HuH-7 (cell line): ENCODE measurements around the gene GALNT17.

Experiments
- DNase-seq: peaks from one replicate; pipeline ENCODE4 v3.0.0; 2011; ENCODE audit warnings: low spot score

GALNT17 gene

DNA sequence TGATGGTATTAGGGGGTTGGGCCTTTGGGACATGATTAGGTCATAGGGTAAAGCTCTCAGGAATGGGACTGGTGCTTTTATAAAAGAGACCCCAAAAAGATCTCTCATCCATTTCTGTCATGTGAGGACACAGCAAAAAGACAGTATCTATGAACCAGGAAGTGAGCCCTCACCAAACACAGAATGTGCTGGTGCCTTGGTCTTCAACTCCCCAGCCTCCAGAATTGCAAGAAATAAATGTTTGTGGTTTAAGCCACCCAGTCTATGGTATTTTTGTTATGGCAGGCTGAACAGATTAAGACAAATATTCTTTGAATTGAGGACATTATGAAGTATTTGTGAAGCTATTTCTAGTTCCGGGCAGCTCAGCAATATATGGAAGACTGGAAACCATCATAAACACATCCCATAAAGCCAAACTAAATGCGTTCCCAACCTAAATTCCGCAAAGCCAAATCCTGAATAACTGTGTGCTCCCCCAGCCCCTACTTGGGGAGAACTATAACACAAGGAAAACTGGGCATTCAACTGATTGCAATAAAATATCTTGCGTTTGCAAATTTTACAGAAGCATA is 153.7 kb downstream of the GALNT17 start:
- DNase-seq: no peak

DNA sequence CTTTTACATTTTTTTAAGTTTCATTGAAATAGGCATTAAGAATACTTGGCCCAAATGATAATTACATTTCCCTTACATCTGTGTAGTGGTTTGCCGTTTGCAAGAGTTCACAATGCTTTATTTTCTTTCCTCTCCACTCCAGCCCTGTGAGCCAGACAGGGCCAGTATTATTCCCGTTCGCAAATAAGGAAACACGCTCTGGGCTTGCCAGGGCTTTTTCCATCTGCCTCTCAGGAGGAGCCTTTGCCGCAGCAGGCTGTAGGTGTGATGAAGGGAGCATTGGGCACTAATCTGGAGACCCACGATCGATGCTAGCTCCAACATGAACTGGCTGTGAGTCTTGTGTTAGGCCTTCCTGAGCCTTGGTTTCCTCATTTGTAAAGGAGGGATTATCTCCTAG is 154.4 kb downstream of the GALNT17 start:
- DNase-seq: no peak

DNA sequence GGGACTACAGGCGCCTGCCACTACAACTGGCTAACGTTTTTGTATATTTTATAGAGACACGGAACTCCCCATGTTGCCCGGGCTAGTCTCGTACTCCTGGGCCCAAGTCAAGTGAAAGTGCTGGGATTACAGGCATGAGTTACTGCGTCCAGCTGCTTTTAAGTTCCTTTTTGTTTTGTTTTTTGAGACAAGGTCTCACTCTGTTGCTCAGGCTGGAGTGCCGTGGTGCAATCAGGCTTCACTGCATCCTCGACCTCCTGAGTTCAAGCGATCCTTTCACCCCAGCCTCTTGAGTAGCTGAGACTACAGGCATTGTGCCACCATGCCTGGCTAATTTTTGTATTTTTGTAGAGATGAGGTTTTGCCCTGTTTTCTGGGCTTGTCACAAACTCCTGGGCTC is 155.0 kb downstream of the GALNT17 start:
- no peak for DNase-seq

DNA sequence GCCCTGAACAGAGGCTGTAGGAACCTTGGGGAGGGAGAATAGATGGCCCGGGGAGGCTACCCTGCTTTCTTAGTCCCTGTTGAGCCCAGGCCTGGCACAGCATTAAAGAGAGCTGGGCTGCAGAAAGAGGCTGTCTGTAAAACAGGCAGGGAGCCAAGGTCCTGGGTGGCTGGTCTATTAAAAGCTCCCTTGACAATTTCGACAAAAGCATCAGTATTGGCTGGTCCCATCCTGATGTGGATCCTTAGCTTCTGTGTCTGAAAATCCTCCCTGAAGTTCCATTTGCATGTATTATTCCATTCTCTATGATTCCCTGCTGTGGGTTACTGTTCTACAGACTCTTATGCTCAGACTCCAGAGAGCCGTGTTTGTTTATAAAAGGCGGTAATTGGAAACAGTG is 158.5 kb downstream of the GALNT17 start:
- no peak for DNase-seq

DNA sequence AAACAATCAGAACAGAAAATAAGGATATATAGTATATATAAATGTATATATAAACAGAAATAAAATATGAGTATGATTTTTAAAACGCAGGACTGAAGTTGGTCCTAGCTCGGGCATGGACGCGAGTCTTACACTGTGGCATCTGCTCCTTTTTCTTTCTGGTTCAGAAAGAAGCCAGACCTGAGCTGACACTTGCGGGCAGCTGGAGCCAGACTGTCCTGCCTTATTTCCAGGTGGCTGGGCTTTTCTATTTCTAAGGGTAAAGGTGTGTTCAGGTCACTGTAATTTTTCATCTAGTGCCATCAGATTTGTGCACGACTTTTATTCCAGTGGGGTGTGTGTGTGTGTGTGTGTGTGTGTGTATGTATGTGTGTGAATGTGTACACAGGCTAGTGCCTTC is 166.4 kb downstream of the GALNT17 start:
- no peak for DNase-seq

DNA sequence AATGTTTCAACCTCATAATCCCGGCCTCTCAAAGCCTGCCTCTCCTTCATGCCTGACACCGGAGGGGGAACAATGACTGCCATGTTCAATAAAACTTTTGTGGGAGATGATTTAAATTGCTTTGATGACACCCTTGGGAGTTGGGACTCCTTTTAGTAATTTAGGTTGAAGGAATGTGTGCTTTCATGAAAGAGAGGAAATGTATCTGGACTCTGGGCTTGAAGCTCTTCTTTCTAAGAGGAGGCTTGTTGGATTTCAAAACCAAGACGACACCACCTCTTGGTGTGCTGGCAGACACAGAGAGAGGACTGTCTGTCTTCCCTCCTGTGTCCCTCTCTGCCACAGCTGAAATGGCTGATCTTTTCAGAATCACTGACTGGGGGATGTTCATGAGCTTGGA is 168.1 kb downstream of the GALNT17 start:
- DNase-seq: no peak

DNA sequence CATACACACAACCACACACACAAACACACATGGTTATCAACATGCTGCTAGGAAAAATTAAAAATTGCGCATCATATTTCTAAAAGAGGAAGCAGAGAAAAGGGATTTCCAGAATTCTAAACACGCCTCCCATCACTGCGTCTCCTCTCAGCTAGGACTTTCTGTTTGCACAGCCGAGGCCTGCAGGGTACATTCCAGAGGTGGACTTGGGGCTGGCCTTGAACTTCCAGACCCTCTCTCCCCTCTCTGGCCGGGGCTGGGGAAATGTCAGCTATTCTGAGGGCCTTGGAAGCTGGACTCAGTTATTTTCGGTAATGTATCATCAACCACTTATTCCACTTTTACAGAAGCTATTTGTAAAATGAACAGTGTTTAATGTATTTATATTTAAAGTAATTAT is 168.7 kb downstream of the GALNT17 start:
- DNase-seq: no peak

DNA sequence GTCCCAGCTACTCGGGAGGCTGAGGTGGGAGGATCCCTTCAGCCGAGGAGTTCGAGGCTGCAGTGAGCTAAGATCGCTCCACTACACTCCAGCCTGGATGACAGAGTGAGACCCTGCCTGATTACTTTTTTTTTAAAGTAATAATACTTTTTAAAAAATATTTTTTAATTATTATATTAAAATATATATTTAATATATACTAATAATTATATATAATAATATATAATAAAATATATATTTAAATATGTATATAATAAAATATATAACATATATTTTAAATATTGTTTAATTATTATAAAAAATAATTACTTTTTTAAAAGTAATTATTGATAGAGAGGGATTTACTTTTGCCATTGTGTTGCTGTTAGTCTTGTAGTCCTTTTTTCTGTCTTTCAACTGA is 169.2 kb downstream of the GALNT17 start:
- DNase-seq: no peak

DNA sequence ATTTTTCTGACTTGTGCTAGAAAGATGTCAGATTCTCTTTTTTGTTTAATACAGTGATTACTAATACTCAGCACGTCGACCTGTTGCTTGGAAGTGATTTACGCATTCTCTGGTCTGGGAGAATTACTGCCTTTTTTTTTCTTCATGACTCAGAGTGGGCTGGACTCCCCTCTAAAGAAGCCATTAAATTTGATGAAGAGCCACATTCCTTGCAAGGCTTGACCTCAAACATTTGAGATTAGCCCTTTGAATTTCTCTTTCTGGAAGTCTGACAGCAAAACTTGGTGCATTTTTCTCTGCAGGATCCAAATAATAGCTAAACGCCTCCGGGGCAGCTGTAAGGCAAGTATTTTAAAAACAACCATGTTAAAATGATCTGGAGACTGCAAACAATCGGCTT is 171.6 kb downstream of the GALNT17 start:
- no peak for DNase-seq

DNA sequence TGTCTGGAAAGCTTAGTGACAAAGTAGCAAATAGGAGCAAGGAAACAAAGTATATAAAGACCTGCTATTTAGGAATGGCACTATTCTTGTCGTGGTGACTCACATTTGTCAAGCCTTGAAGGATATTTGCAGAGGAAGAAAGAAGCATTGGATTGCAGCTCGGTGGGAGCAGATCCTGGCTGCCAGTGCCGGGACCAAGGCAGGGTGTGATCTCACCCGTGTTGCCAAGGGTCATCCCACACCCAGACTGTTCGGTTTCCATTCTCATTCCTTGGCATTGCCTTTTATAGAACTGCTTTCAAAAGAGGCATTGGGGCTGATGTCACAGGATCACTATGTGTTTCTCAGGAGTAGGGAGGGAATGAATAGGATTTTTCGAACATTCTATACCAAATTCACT is 176.2 kb downstream of the GALNT17 start:
- no peak for DNase-seq

DNA sequence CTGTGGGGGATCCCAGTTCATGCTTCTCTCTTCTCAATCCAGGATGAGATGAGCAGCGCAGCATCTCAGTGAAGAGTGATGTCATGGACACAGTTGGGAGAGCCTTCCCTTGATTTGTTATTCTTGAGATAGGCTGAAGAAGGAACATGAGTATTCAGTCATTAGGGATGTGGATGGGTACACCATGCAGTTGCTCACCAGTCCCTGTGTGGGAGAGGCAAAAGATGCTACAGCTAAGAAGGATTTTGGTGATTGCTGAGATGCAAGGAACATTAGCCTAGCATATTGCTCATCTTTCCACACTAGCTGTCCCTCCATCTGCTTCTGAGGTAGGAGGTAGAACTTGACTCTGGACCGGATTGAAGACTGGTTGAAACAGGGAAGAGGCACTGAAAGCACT is 179.6 kb downstream of the GALNT17 start:
- no peak for DNase-seq

DNA sequence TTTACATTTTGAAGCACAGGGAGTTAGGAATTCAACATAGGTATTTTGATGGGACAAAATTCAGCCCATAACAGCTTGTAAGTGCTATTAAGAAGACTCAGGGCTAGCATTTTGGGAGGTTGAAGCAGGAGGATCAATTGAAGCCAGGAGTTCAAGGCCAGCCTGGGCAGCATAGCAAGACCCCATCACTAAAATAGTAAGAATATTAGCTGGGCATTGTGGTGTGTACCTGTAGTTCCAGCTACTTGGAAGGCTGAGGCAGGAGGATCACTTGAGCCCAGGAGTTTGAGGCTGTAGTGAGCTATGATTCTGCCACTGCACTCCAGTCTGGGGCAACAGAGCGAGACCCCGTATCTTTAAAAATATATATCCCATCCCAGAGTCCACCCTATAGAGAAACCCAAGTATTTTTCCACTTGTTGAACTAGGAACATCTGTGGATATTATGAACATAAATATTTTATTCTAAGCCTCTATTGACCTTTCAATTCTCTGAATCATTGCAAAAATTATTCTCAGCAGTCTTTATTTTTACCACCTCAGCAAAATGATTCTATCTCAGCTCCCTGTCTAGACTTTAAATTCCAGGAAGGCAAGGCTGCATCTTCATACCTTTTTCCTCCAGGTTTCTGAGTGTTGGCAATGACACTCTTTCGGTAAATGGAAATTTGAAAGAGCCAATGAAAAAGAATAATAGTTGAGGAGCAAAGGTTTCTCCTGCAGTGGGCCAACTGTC is 181.0 kb downstream of the GALNT17 start:
- DNase-seq: no peak

DNA sequence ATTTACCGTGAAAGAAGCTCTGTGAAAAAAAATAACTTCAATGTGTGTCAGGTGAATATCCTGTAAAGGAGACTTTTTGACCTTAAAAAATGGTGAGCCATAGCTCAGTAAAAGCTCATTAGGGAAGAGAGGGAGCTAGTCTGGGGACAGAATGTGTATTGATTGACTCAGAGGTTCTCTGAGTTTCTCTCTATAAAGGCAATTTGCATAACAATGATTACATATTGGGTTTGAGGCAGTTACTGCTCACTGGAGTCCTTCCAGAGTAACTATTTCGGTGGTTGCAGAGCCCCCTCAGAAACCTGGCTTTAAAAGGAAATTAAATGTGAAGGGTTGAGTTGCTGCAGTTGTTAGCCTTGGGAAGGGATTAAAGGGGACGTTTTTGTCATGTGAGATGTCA is 181.6 kb downstream of the GALNT17 start:
- DNase-seq: no peak

DNA sequence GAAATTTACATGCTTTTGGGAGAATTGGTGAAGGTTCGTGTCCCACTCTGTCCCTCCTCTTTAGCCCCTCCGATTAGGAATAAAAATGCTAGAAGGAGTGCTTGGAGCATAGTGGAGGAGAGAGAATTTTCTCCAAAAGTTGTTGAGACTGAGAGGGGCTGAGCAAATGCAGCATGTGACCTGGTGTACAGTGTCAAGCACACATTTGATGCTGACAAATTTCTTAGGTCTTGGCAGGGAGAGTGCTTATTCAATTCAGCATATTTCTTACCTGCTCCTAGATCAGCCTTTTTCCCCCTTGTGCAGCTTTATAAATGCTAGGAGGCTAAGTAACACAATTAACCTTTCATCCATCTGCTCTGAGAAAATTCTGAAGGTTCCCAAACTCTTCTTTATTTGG is 189.0 kb downstream of the GALNT17 start:
- no peak for DNase-seq

DNA sequence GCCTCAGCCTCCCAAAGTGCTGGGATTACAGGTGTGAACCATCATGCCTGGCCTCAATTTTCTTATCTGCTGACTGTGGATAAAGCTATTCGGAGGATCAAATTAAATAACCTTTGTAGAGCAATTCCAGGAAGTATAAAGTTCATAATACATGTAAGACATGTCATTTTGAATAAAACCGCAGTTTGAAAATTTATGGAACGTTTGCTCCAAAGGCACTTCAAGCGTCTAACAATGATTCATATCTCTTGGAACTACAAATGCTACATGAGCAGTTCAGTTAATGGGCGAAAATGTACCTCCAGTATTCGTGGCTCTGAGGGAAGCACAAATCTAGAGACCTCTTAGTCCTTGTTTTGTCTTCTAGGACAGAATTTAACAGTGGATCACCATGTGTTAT is 190.3 kb downstream of the GALNT17 start:
- DNase-seq: no peak

DNA sequence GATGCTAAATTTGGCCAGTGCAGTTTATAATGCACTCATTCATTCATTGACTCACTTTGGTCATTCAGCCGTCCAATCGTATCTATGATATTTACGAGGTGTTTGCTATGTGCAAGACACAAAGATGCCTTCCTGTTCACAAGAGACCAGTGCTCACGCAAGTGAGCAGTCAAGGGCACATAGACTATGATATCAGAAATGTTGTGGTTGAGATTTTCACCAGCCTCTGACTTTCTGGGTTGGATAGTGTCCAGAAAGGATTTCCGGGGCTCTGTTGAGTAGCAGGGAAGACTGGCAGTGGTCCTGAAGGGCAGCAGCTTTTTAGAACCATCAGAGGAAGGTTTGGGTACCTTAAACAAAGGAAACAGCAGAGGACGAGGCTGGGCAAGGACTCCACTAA is 191.8 kb downstream of the GALNT17 start:
- no peak for DNase-seq

DNA sequence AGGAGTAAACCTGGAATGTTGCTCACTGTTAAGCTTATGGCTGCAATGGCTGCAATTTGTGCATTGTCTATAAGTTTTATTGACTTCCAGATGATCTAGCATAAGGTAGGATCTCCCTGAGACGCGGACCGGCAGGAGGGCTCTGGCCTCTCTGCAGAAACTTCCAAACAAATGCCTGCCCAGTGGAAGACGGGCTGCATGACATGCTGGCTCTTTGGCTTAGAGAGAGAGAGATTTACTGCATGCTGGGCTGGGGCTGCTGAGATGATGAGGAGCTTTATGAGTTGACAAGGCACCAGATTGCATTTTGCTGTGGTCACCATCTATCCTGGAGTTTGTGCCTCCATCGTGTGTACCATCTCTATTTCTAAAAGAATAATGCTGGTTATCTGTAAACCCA is 193.2 kb downstream of the GALNT17 start:
- DNase-seq: no peak

DNA sequence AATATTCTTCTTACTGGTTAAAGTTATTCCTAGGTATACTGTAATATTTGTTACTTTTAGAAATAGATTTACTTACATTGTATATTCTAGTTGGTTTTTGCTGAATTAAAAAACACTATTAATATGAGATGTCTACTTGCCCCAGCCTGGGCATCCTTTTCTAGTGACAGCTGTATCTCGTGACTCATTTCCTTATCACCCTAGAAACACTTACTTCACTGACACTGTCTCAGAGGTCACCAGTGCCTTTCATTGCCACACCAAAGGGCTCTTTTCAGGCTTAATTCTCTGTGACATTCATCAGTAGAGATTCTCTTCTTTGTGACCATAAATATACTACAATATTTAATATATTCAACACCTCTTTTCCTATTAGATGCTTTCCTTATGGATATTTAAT is 194.7 kb downstream of the GALNT17 start:
- no peak for DNase-seq

DNA sequence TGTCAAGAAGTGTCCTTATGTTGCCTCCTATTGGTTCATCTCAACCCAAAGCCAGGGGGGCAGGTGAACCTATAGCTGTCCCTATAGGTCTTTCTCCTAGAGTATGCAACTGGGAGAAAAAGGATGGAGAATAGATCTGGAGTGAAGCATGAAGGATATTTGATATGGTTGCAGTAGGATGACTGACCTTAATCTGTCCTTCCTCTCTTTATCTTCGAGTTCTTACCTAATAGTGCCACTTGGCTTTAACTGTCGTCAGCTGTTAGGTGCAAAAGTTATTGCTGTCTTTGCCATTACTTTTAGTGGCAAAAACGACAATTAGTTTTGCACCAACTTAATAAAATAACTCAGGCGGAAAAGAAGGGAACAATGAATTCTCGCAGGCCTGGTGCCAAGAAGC is 196.0 kb downstream of the GALNT17 start:
- DNase-seq: no peak

DNA sequence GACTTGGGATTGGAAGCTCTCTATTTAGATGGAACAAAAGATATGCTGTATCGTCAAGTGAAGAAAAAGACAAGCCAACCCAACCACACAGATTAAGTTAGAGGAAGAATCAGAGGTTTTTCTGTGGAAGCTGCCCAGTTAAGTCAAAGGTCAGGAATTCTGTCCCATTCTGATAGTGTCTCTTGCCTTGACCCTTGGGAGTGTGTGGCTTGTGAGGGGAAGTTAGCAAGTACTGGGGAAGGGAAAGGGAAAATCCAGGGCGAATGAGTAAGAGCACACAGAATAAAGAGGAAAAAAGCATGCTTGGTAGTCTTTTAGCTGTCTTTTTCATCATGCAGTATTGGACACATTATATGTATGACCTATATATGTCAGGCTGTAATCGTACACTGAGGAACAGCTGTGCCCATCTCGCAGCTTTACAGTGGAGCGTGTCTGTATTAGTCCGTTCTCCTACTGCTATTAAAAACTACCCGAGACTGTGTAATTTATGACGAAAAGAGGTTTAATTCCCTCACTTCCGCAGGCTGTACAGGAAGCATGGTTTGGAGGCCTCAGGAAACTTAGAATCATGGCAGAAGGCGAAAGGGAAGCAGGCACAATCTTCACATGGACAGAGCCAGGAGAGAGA is 197.2 kb downstream of the GALNT17 start:
- no peak for DNase-seq

DNA sequence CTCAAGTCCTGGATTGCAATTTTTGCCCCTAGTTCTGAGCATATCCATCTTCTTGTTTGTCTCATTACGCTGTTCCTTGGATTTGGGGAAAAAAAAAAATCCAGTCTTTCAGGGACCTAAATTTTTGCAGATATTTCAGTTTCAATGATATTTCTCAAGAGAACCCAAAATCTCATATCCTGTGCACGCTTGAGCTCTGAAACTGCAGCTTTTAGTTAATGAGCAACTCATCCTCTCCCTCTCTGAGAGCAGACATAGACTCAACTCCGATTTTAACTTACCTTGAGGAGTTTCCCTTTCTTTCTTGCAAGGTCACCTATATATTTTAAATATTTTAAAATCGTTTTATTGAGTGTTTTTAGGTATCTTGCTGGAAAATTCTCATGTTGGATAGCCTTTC is 200.3 kb downstream of the GALNT17 start:
- DNase-seq: no peak

DNA sequence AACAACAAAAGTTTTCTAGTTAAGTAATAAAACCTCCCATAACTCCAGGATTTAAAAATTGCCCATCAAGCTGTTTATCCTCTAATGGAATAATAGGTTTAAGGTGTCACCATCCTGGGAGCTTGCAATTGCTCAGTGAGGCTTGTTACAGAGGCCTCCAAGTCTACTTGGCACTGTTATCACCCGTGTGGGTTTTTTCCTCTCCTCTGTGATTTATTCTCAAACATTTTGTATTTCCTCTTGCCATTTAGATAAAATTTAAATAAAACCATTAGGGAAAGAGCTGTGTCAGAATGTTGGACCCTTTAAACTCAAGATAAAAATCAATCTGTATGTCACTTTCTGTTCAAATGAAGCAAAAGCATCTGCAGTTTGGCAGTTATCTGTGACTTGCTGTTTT is 202.6 kb downstream of the GALNT17 start:
- DNase-seq: no peak

DNA sequence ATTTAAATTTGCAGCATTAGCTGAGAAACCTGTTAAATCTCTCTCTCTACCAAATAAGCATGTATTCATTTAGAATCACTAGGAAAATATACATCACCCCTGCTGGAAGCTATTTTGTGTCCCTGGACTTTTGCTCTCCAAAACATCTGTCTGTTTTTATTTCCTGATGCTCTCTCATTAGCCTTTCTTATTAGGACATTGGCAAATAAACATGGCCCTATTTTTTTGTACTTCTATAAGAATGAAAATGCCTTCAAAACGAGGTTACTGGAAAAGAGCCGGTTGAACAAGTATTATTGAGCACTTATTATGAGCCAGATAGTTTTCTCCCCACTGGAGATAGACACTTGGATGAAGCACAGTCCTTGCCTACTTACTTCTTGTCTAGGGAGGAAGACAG is 206.9 kb downstream of the GALNT17 start:
- no peak for DNase-seq

DNA sequence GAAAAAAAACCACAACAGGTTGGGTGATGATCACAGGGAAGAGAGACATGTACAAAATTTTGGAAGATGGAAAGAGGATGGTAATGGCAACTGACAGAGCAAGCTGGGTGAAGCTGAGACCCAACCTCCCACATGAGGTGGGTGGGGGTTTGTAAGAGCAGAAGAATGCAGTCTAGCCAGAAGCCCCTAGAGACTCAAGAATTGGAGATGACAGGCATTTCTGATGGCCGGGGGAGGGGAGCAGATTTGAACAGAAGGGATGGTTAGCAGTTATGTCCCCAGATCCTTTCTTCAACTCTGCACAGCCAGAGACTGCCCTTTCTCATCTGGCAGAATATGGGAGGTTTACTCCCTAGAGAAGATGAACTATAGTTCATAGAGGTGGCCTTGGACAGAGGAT is 208.0 kb downstream of the GALNT17 start:
- no peak for DNase-seq
